Uterus (tissue), 4 donors: ENCODE results near the gene C19orf47. TPM values are rescaled to one million over a fixed set of nuclear protein-coding genes. Genes with fewer than 3 reads are reported as not detected.
"Not testable (repeated sequence)": the region's sequence is repeated elsewhere in the genome, so short reads cannot be mapped to it uniquely, and the experiment has no call there.

Experiments
- DNase-seq, 2 donors: peaks; one replicate each; pipeline ENCODE4 v3.0.0-alpha.2; 2019 to 2020
- H3K27ac ChIP-seq, 2 donors: fragments of 200-600 bp; sonication (generic); 1 replicate in 1 of 2; 2 replicates in 1 of 2; pipeline ENCODE4 v1.5.1; 2016 to 2018
- H3K27me3 ChIP-seq, 2 donors: fragments of 200-600 bp; sonication (generic); one replicate each; pipeline ENCODE4 v1.5.1; 2018 to 2019; ENCODE audit warnings: control low read depth in 1 of 2
- H3K36me3 ChIP-seq, 2 donors: fragments of 200-600 bp; sonication (generic); one replicate each; pipeline ENCODE4 v1.5.1; 2019; ENCODE audit warnings: control low read depth in 1 of 2
- H3K4me1 ChIP-seq, 2 donors: fragments of 200-600 bp; sonication (generic); one replicate each; pipeline ENCODE4 v1.5.1; 2018 to 2019; ENCODE audit warnings: control low read depth in 1 of 2
- H3K4me3 ChIP-seq, 2 donors: fragments of 200-600 bp; sonication (generic); 1 replicate in 1 of 2; 2 replicates in 1 of 2; pipeline ENCODE4 v1.5.1; 2018 to 2019; ENCODE audit warnings: mild to moderate bottlenecking in 1 of 2
- H3K9me3 ChIP-seq, 2 donors: fragments of 200-600 bp; sonication (generic); one replicate each; pipeline ENCODE4 v1.5.1; 2019; ENCODE audit warnings: control low read depth in 1 of 2
- CTCF ChIP-seq, 4 experiments: fragments of 200-600 bp in 2 of 4; fragments of 450-650 bp in 2 of 4; sonication (generic) in 2 of 4; IDR thresholded peaks; one replicate each; pipeline ENCODE4 v1.5.1; 2016 to 2019; ENCODE audit warnings: antibody characterized with exemption in 4 of 4, mild to moderate bottlenecking in 2 of 4, moderate library complexity in 1 of 4
- POLR2A ChIP-seq, 2 donors: fragments of 450-650 bp; IDR thresholded peaks; one replicate each; pipeline ENCODE4 v1.6.1; 2016; ENCODE audit warnings: antibody characterized with exemption in 2 of 2, mild to moderate bottlenecking in 1 of 2, moderate library complexity in 1 of 2
- intact Hi-C: fragments of 100-400 bp; cut with DNase I; formaldehyde crosslinking; loops from one replicate; pipeline ENCODE4 v1.15.1; 2023; ENCODE audit warnings: low total_unique reads
- total RNA-seq, 4 donors: library from RNA; depleted of rRNA in 3 of 4; stranded (reverse); fragments of >200 nt in 3 of 4; gene quantifications; one replicate each; pipeline versions ENCODE4 v1.1.0 to v1.2.4, GENCODE V29; 2014 to 2023
- donor health status: DM: yes; HTN: yes; CAD: no.

Gene C19orf47
- total RNA-seq, 4 donors from 2014 or later: 7.1 to 21.2 (median 13.3) TPM

GRCh38 chr19:40335101-40335500 lies 13.1 kb downstream of the C19orf47 start:
- no peak for DNase-seq
- Histone ChIP-seq H3K4me1 (no peaks in the 10 kb centered on the region), H3K36me3 (no peaks in the 10 kb centered on the region), H3K27me3 (no peaks in the 10 kb centered on the region), H3K9me3 (no peaks in the 10 kb centered on the region), H3K27ac (no peak overlapping the region), H3K4me3 (no peak overlapping the region)
- TF ChIP-seq CTCF (IDR thresholded peaks at IDR 0.05): no peak
- no peak for TF ChIP-seq POLR2A (IDR thresholded peaks at IDR 0.05)
- intact Hi-C loops: no loop called here

GRCh38 chr19:40333083-40333482 lies 15.1 kb downstream of the C19orf47 start:
- H3K27ac ChIP-seq, H3K27me3 ChIP-seq, H3K4me1 ChIP-seq, DNase-seq, H3K9me3 ChIP-seq, H3K36me3 ChIP-seq, intact Hi-C loops, H3K4me3 ChIP-seq: not testable (repeated sequence)

- H3K9me3 ChIP-seq: no peaks in the 10 kb centered on the region
- intact Hi-C loops: no loop called here
- no peaks in the 10 kb centered on the region for H3K27me3 ChIP-seq
- H3K4me1 ChIP-seq: no peaks in the 10 kb centered on the region
- H3K27ac ChIP-seq: no peak overlapping the region
- no peak for DNase-seq
- no peak overlapping the region for H3K4me3 ChIP-seq
- no peak for TF ChIP-seq POLR2A (IDR thresholded peaks at IDR 0.05)
- no peak for TF ChIP-seq CTCF (IDR thresholded peaks at IDR 0.05)
- no peaks in the 10 kb centered on the region for H3K36me3 ChIP-seq
These were observed 15.5 kb downstream of the C19orf47 start for GRCh38 chr19:40332669-40333068.

- intact Hi-C loops: no loop called here
- Histone ChIP-seq H3K27ac (no peak overlapping the region), H3K36me3 (no peaks in the 10 kb centered on the region), H3K9me3 (no peaks in the 10 kb centered on the region), H3K4me1 (no peaks in the 10 kb centered on the region), H3K27me3 (no peaks in the 10 kb centered on the region), H3K4me3 (no peak overlapping the region)
- DNase-seq: no peak
- TF ChIP-seq CTCF (IDR thresholded peaks at IDR 0.05) (no peak), POLR2A (IDR thresholded peaks at IDR 0.05) (no peak)
These were observed 17.1 kb downstream of the C19orf47 start for GRCh38 chr19:40331052-40331451.

GRCh38 chr19:40326201-40326600 lies 22.0 kb downstream of the C19orf47 start:
- Histone ChIP-seq H3K36me3 (no peaks in the 10 kb centered on the region), H3K4me1 (no peaks in the 10 kb centered on the region), H3K27ac (no peak overlapping the region), H3K27me3 (no peaks in the 10 kb centered on the region), H3K9me3 (no peaks in the 10 kb centered on the region), H3K4me3 (no peak overlapping the region)
- intact Hi-C loops: no loop called here
- no peak for DNase-seq
- TF ChIP-seq POLR2A (IDR thresholded peaks at IDR 0.05) (no peak), CTCF (IDR thresholded peaks at IDR 0.05) (no peak)

GRCh38 chr19:40323705-40324104 lies 24.5 kb downstream of the C19orf47 start:
- DNase-seq: no peak
- intact Hi-C loops: no loop called here
- Histone ChIP-seq H3K27me3 (no peaks in the 10 kb centered on the region), H3K9me3 (no peaks in the 10 kb centered on the region), H3K27ac (no peak overlapping the region), H3K4me3 (no peak overlapping the region), H3K36me3 (no peaks in the 10 kb centered on the region), H3K4me1 (no peaks in the 10 kb centered on the region)
- TF ChIP-seq POLR2A (IDR thresholded peaks at IDR 0.05): no peak
- no peak for TF ChIP-seq CTCF (IDR thresholded peaks at IDR 0.05)
